ENCODE measurements around the gene PCDHA6.
"Not testable (repeated sequence)": the region's sequence is repeated elsewhere in the genome, so short reads cannot be mapped to it uniquely, and the experiment has no call there.

Gene PCDHA6

GRCh38 chr5:140794595-140795258 lies 33.0 kb upstream of the PCDHA6 start, which contains the start of gene PCDHA2:
PCDHA2 (plus strand) TSS chr5:140794852.
- peak; percentile 22 for DNase-seq (ENCODE audit: low read depth)
- TF ChIP-seq POLR2A (IDR thresholded peaks at IDR 0.05; ENCODE audit: extremely low read depth, insufficient read length) (no peak), MAX (IDR thresholded peaks at IDR 0.05; ENCODE audit: low read depth, low read length) (no peak), CTCF (IDR thresholded peaks at IDR 0.05; ENCODE audit: low read depth, low read length) (peak; percentile 15)
- no peak within 1 kb of the TSS for H3K4me3 ChIP-seq (ENCODE audit: low read depth, low read length)

- no peak for DNase-seq (ENCODE audit: low read depth)
- TF ChIP-seq CTCF (IDR thresholded peaks at IDR 0.05; ENCODE audit: low read depth, low read length) = no peak
- no peak for TF ChIP-seq MYC (IDR thresholded peaks at IDR 0.05; ENCODE audit: low read depth, low read length)
- TF ChIP-seq POLR2A (IDR thresholded peaks at IDR 0.05; ENCODE audit: extremely low read depth, insufficient read length) = no peak
- no peak for TF ChIP-seq MAX (IDR thresholded peaks at IDR 0.05; ENCODE audit: low read depth, low read length)
- H3K4me3 ChIP-seq (ENCODE audit: low read depth, low read length) = no peak overlapping the region
Measured at GRCh38 chr5:140795259-140795641, 32.5 kb upstream of the PCDHA6 start.

GRCh38 chr5:140796072-140796717 lies 31.6 kb upstream of the PCDHA6 start:
- H3K4me3 ChIP-seq (ENCODE audit: low read depth, low read length); DNase-seq (ENCODE audit: low read depth): not testable (repeated sequence)

- no peak overlapping the region for H3K4me3 ChIP-seq (ENCODE audit: low read depth, low read length)
- TF ChIP-seq MAX (IDR thresholded peaks at IDR 0.05; ENCODE audit: low read depth, low read length) (no peak), POLR2A (IDR thresholded peaks at IDR 0.05; ENCODE audit: extremely low read depth, insufficient read length) (no peak), MYC (IDR thresholded peaks at IDR 0.05; ENCODE audit: low read depth, low read length) (no peak), CTCF (IDR thresholded peaks at IDR 0.05; ENCODE audit: low read depth, low read length) (no peak)
- DNase-seq (ENCODE audit: low read depth) = no peak
Measured at GRCh38 chr5:140796718-140797095, 31.1 kb upstream of the PCDHA6 start.

GRCh38 chr5:140800816-140801493 lies 26.8 kb upstream of the PCDHA6 start, which contains the start of gene PCDHA3:
PCDHA3 (plus strand) TSS chr5:140801057.
- peak; percentile 56 for DNase-seq (ENCODE audit: low read depth)
- no peak within 1 kb of the TSS for H3K4me3 ChIP-seq (ENCODE audit: low read depth, low read length)
- no peak for TF ChIP-seq POLR2A (IDR thresholded peaks at IDR 0.05; ENCODE audit: extremely low read depth, insufficient read length)
- TF ChIP-seq MYC (IDR thresholded peaks at IDR 0.05; ENCODE audit: low read depth, low read length) = no peak
- TF ChIP-seq CTCF (IDR thresholded peaks at IDR 0.05; ENCODE audit: low read depth, low read length) = no peak
- TF ChIP-seq MAX (IDR thresholded peaks at IDR 0.05; ENCODE audit: low read depth, low read length) = no peak

- no peak for TF ChIP-seq MYC (IDR thresholded peaks at IDR 0.05; ENCODE audit: low read depth, low read length)
- TF ChIP-seq MAX (IDR thresholded peaks at IDR 0.05; ENCODE audit: low read depth, low read length) = no peak
- no peak for TF ChIP-seq CTCF (IDR thresholded peaks at IDR 0.05; ENCODE audit: low read depth, low read length)
- TF ChIP-seq POLR2A (IDR thresholded peaks at IDR 0.05; ENCODE audit: extremely low read depth, insufficient read length) = no peak
- H3K4me3 ChIP-seq (ENCODE audit: low read depth, low read length) = no peak overlapping the region
- DNase-seq (ENCODE audit: low read depth) = no peak
Measured at GRCh38 chr5:140801494-140801841, 26.3 kb upstream of the PCDHA6 start.

- H3K4me3 ChIP-seq (ENCODE audit: low read depth, low read length); DNase-seq (ENCODE audit: low read depth): not testable (repeated sequence)
Measured at GRCh38 chr5:140802381-140802780, 25.4 kb upstream of the PCDHA6 start.
